C4-2B (cell line): Measurements from ENCODE around the gene SP8.
"Not testable (repeated sequence)": the region's sequence is repeated elsewhere in the genome, so short reads cannot be mapped to it uniquely, and the experiment has no call there.

Experiments used
- CTCF ChIP-seq: fragments of 450-650 bp; conservative IDR thresholded peaks from 2 replicates; pipeline ENCODE4 v1.5.1; 2017; ENCODE audit warnings: mild to moderate bottlenecking
- ZFX ChIP-seq: fragments of 450-650 bp; IDR thresholded peaks from 2 replicates; pipeline ENCODE4 v1.6.1; 2017

- TF ChIP-seq CTCF, ZFX: not testable (repeated sequence)
Measured at GRCh38 chr7:20821390-20821789, 34.7 kb upstream of the SP8 start.
